GM23338 (cell line): ENCODE measurements around the gene SMYD3. TPM values are rescaled to one million over a fixed set of nuclear protein-coding genes. Genes with fewer than 3 reads are reported as not detected.

Experiments used
- ATAC-seq: fragments of 200-7000 bp; cut with Tn5 transposase; 3 replicates; pipeline ENCODE4 v1.9.1; 2020
- DNase-seq: peaks from one replicate; pipeline ENCODE4 v3.0.0-alpha.2; 2015; ENCODE audit warnings: low spot score
- H2AFZ ChIP-seq: fragments of 200-600 bp; sonication (generic); 2 replicates; pipeline ENCODE4 v1.8.0; 2016; ENCODE audit warnings: antibody characterized with exemption, mild to moderate bottlenecking, moderate library complexity
- H3F3A ChIP-seq: fragments of 200-600 bp; sonication (generic); replicated peaks from 2 replicates; pipeline ENCODE4 v1.8.0; 2017; ENCODE audit warnings: antibody characterized with exemption, mixed run types, low read depth
- H3K27ac ChIP-seq: fragments of 200-600 bp; sonication (generic); 2 replicates; pipeline ENCODE4 v1.6.1; 2016; ENCODE audit warnings: low read depth
- H3K27me3 ChIP-seq: fragments of 200-600 bp; sonication (generic); 2 replicates; pipeline ENCODE4 v1.8.0; 2016; ENCODE audit warnings: mild to moderate bottlenecking, mixed run types, moderate library complexity; ENCODE audit not compliant: insufficient read depth
- H3K36me3 ChIP-seq: fragments of 200-600 bp; sonication (generic); 2 replicates; pipeline ENCODE4 v1.8.0; 2016; ENCODE audit warnings: mild to moderate bottlenecking; ENCODE audit not compliant: insufficient read depth
- H3K4me1 ChIP-seq: fragments of 200-600 bp; sonication (generic); 2 replicates; pipeline ENCODE4 v1.8.0; 2016; ENCODE audit warnings: mild to moderate bottlenecking, moderate library complexity; ENCODE audit not compliant: insufficient read depth
- H3K4me2 ChIP-seq: fragments of 200-600 bp; sonication (generic); 2 replicates; pipeline ENCODE4 v1.7.1; 2017; ENCODE audit warnings: mixed run types
- H3K4me3 ChIP-seq: fragments of 200-600 bp; sonication (generic); 2 replicates; pipeline ENCODE4 v1.6.1; 2016; ENCODE audit warnings: mixed run types
- H3K79me2 ChIP-seq: fragments of 200-600 bp; sonication (generic); replicated peaks from 2 replicates; pipeline ENCODE4 v1.8.0; 2017; ENCODE audit warnings: mild to moderate bottlenecking; ENCODE audit not compliant: insufficient read depth
- H3K9me2 ChIP-seq: fragments of 200-600 bp; sonication (generic); 2 replicates; pipeline ENCODE4 v1.8.0; 2017; ENCODE audit not compliant: insufficient read depth
- H4K20me1 ChIP-seq: fragments of 200-600 bp; sonication (generic); replicated peaks from 2 replicates; pipeline ENCODE4 v1.8.0; 2017; ENCODE audit warnings: mild to moderate bottlenecking; ENCODE audit not compliant: insufficient read depth
- H3K27ac Mint-ChIP-seq: 2 replicates; pipeline ENCODE4 v1.8.0; 2020; ENCODE audit warnings: inconsistent platforms, mild to moderate bottlenecking, moderate library complexity, mixed read lengths
- H3K27me3 Mint-ChIP-seq: 3 replicates; pipeline ENCODE4 v1.8.0; 2022; ENCODE audit warnings: low read depth, mild to moderate bottlenecking, moderate library complexity, mixed read lengths, inconsistent platforms; ENCODE audit not compliant: insufficient read depth, poor library complexity
- H3K36me3 Mint-ChIP-seq: 3 replicates; pipeline ENCODE4 v1.8.0; 2021; ENCODE audit warnings: low read depth, mild to moderate bottlenecking, inconsistent platforms, moderate library complexity, mixed read lengths
- H3K4me1 Mint-ChIP-seq: 3 replicates; pipeline ENCODE4 v1.8.0; 2020; ENCODE audit warnings: mild to moderate bottlenecking, inconsistent platforms, mixed read lengths
- H3K4me3 Mint-ChIP-seq: 3 replicates; pipeline ENCODE4 v1.8.0; 2021; ENCODE audit warnings: moderate library complexity, mild to moderate bottlenecking, inconsistent platforms, mixed read lengths
- H3K9me3 Mint-ChIP-seq: 3 replicates; pipeline ENCODE4 v1.8.0; 2020; ENCODE audit warnings: moderate library complexity, mild to moderate bottlenecking, inconsistent platforms, mixed read lengths
- CREB1 ChIP-seq: fragments of 250-450 bp; sonication (Bioruptor Pico); IDR thresholded peaks from 2 replicates; pipeline ENCODE4 v1.5.0; 2020; ENCODE audit warnings: low read depth, mild to moderate bottlenecking, moderate library complexity
- EZH2phosphoT487 ChIP-seq: fragments of 200-600 bp; sonication (generic); IDR thresholded peaks from one replicate; pipeline ENCODE4 v1.8.1; 2018; ENCODE audit warnings: antibody characterized with exemption; ENCODE audit not compliant: unreplicated experiment
- JUNB ChIP-seq: IDR thresholded peaks from one replicate; pipeline ENCODE4 v1.6.1; 2016; ENCODE audit warnings: antibody characterized with exemption; ENCODE audit not compliant: unreplicated experiment
- NANOG ChIP-seq: IDR thresholded peaks from 2 replicates; pipeline ENCODE4 v1.6.1; 2016; ENCODE audit warnings: antibody characterized with exemption, borderline replicate concordance
- POLR2AphosphoS5 ChIP-seq: IDR thresholded peaks from 2 replicates; pipeline ENCODE4 v1.6.1; 2016; ENCODE audit warnings: antibody characterized with exemption, low read depth
- STAT1 ChIP-seq: IDR thresholded peaks from one replicate; pipeline ENCODE4 v1.6.1; 2016; ENCODE audit warnings: antibody characterized with exemption; ENCODE audit not compliant: unreplicated experiment
- ZNF114 ChIP-seq: fragments of 250-450 bp; sonication (Bioruptor Pico); IDR thresholded peaks from 2 replicates; pipeline ENCODE4 v1.5.0; 2020; ENCODE audit warnings: mild to moderate bottlenecking, moderate library complexity
- ZNF331 ChIP-seq: fragments of 250-450 bp; sonication (Bioruptor Pico); IDR thresholded peaks from 2 replicates; pipeline ENCODE4 v1.5.0; 2020; ENCODE audit warnings: low read depth, mild to moderate bottlenecking, moderate library complexity
- polyA plus RNA-seq: library from polyadenylated mRNA; unstranded; fragments of >200 nt; fragmentation: Nextera tagmentation; extraction: Ambion mirVana; gene quantifications from 2 replicates; pipeline ENCODE4 v1.2.1, GENCODE V29; 2016
- total RNA-seq: library from RNA; depleted of rRNA; stranded (reverse); fragments of >200 nt; shearing (Covaris generic); gene quantifications from 2 replicates; pipeline ENCODE4 v1.2.3, GENCODE V29; 2014
- TF ChIP-seq, protein P1 (sequence below): fragments of 250-450 bp; sonication (Bioruptor Pico); IDR thresholded peaks from 2 replicates; pipeline ENCODE4 v1.5.0; 2020; ENCODE audit warnings: mild to moderate bottlenecking, moderate library complexity
- TF ChIP-seq, protein P2 (sequence below): IDR thresholded peaks from 2 replicates; pipeline ENCODE4 v1.6.1; 2016; ENCODE audit warnings: antibody characterized with exemption
- TF ChIP-seq, protein P3 (sequence below): IDR thresholded peaks from one replicate; pipeline ENCODE4 v1.6.1; 2018; ENCODE audit warnings: antibody characterized with exemption; ENCODE audit not compliant: unreplicated experiment
- TF ChIP-seq, protein P4 (sequence below), 2 experiments: fragments of 200-600 bp in 1 of 2; sonication (generic) in 1 of 2; conservative IDR thresholded peaks; 2 replicates each; pipeline versions ENCODE4 v1.5.1 to v1.6.1; 2016 to 2017; ENCODE audit warnings: antibody characterized with exemption in 2 of 2, low read depth in 2 of 2, mild to moderate bottlenecking in 2 of 2, moderate library complexity in 1 of 2

SMYD3 gene
- total and polyA plus RNA-seq, 2 experiments from 2014 or later: 31.8 to 34.4 TPM

DNA sequence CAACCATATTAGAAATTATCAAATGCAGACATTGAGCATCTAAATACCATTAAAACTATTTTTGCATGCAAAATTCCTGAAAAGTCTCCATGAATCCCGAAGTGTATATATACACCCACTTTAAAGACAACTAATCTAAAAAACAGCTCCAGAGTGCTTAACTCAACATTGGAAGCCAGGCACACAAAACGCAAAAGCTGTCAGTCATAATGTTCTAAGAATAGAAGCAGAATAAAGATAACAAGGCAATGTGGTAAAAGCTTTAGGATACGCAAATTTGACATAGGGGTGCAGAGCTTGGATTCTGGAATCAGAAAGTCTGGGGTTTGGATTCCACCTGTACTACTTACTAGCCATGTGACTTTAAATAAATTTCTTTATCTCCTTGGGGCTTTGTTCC is 62.5 kb downstream of the SMYD3 start (continued):
- TF ChIP-seq, protein P1, sequence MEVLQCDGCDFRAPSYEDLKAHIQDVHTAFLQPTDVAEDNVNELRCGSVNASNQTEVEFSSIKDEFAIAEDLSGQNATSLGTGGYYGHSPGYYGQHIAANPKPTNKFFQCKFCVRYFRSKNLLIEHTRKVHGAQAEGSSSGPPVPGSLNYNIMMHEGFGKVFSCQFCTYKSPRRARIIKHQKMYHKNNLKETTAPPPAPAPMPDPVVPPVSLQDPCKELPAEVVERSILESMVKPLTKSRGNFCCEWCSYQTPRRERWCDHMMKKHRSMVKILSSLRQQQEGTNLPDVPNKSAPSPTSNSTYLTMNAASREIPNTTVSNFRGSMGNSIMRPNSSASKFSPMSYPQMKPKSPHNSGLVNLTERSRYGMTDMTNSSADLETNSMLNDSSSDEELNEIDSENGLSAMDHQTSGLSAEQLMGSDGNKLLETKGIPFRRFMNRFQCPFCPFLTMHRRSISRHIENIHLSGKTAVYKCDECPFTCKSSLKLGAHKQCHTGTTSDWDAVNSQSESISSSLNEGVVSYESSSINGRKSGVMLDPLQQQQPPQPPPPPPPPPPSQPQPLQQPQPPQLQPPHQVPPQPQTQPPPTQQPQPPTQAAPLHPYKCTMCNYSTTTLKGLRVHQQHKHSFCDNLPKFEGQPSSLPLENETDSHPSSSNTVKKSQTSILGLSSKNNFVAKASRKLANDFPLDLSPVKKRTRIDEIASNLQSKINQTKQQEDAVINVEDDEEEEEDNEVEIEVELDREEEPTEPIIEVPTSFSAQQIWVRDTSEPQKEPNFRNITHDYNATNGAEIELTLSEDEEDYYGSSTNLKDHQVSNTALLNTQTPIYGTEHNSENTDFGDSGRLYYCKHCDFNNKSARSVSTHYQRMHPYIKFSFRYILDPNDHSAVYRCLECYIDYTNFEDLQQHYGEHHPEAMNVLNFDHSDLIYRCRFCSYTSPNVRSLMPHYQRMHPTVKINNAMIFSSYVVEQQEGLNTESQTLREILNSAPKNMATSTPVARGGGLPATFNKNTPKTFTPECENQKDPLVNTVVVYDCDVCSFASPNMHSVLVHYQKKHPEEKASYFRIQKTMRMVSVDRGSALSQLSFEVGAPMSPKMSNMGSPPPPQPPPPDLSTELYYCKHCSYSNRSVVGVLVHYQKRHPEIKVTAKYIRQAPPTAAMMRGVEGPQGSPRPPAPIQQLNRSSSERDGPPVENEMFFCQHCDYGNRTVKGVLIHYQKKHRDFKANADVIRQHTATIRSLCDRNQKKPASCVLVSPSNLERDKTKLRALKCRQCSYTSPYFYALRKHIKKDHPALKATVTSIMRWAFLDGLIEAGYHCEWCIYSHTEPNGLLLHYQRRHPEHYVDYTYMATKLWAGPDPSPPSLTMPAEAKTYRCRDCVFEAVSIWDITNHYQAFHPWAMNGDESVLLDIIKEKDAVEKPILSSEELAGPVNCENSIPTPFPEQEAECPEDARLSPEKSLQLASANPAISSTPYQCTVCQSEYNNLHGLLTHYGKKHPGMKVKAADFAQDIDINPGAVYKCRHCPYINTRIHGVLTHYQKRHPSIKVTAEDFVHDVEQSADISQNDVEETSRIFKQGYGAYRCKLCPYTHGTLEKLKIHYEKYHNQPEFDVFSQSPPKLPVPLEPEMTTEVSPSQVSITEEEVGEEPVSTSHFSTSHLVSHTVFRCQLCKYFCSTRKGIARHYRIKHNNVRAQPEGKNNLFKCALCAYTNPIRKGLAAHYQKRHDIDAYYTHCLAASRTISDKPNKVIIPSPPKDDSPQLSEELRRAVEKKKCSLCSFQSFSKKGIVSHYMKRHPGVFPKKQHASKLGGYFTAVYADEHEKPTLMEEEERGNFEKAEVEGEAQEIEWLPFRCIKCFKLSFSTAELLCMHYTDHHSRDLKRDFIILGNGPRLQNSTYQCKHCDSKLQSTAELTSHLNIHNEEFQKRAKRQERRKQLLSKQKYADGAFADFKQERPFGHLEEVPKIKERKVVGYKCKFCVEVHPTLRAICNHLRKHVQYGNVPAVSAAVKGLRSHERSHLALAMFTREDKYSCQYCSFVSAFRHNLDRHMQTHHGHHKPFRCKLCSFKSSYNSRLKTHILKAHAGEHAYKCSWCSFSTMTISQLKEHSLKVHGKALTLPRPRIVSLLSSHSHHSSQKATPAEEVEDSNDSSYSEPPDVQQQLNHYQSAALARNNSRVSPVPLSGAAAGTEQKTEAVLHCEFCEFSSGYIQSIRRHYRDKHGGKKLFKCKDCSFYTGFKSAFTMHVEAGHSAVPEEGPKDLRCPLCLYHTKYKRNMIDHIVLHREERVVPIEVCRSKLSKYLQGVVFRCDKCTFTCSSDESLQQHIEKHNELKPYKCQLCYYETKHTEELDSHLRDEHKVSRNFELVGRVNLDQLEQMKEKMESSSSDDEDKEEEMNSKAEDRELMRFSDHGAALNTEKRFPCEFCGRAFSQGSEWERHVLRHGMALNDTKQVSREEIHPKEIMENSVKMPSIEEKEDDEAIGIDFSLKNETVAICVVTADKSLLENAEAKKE (CRISPR knock-in tag): no peak
- no peak for TF ChIP-seq EZH2phosphoT487
- TF ChIP-seq ZNF114 (CRISPR knock-in tag): no peak
- TF ChIP-seq NANOG: no peak
- no peak for TF ChIP-seq STAT1

DNA sequence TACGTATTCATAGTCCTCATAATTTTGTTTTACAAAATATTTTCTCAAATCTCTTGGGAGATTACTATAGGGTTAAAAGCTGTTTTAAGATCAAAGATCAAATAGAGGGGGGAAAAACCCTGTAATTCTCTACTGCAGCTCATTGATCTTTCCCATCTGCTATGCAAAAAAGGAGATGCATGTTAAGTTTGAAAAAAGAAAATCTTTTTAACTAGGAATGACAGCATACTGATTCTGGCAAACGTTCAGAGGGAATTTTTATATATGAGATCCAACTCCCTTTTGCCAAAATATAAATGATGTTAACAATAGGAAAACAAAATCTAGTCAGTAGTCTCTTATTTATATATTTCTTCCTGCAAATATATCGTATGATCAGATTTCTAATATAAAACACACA is 69.1 kb downstream of the SMYD3 start:
- DNase-seq: no peak
- Histone ChIP-seq H3K4me1 (peaks cover 24% of the 10 kb centered on the region), H4K20me1 (no peaks in the 10 kb centered on the region), H3K79me2 (0 out of 2 replicates have a peak, but pooled peaks cover 3% of the 10 kb centered on the region), H3K27me3 (no peaks in the 10 kb centered on the region), H3F3A (no peaks in the 10 kb centered on the region; the same call in 1 of the 2 replicates), H3K36me3 (no peaks in the 10 kb centered on the region), H2AFZ (no peak overlapping the region), H3K9me2 (no peaks in the 10 kb centered on the region), H3K4me2 (no peak overlapping the region), H3K27ac (no peak overlapping the region), H3K4me3 (no peak overlapping the region)
- H3K4me1 Mint-ChIP-seq: peaks cover 36% of the 10 kb centered on the region
- H3K36me3 Mint-ChIP-seq: peaks cover 6% of the 10 kb centered on the region; the same call in 2 of the 3 replicates
- H3K27me3 Mint-ChIP-seq: peaks cover 2% of the 10 kb centered on the region
- H3K9me3 Mint-ChIP-seq: peaks cover 5% of the 10 kb centered on the region; the same call in 1 of the 3 replicates
- TF ChIP-seq CREB1: no peak
- TF ChIP-seq JUNB: no peak
- TF ChIP-seq, protein P2, sequence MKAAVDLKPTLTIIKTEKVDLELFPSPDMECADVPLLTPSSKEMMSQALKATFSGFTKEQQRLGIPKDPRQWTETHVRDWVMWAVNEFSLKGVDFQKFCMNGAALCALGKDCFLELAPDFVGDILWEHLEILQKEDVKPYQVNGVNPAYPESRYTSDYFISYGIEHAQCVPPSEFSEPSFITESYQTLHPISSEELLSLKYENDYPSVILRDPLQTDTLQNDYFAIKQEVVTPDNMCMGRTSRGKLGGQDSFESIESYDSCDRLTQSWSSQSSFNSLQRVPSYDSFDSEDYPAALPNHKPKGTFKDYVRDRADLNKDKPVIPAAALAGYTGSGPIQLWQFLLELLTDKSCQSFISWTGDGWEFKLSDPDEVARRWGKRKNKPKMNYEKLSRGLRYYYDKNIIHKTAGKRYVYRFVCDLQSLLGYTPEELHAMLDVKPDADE: no peak
- TF ChIP-seq, protein P3, sequence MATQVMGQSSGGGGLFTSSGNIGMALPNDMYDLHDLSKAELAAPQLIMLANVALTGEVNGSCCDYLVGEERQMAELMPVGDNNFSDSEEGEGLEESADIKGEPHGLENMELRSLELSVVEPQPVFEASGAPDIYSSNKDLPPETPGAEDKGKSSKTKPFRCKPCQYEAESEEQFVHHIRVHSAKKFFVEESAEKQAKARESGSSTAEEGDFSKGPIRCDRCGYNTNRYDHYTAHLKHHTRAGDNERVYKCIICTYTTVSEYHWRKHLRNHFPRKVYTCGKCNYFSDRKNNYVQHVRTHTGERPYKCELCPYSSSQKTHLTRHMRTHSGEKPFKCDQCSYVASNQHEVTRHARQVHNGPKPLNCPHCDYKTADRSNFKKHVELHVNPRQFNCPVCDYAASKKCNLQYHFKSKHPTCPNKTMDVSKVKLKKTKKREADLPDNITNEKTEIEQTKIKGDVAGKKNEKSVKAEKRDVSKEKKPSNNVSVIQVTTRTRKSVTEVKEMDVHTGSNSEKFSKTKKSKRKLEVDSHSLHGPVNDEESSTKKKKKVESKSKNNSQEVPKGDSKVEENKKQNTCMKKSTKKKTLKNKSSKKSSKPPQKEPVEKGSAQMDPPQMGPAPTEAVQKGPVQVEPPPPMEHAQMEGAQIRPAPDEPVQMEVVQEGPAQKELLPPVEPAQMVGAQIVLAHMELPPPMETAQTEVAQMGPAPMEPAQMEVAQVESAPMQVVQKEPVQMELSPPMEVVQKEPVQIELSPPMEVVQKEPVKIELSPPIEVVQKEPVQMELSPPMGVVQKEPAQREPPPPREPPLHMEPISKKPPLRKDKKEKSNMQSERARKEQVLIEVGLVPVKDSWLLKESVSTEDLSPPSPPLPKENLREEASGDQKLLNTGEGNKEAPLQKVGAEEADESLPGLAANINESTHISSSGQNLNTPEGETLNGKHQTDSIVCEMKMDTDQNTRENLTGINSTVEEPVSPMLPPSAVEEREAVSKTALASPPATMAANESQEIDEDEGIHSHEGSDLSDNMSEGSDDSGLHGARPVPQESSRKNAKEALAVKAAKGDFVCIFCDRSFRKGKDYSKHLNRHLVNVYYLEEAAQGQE: no peak
- no peak for TF ChIP-seq ZNF331 (CRISPR knock-in tag)
- no peak for TF ChIP-seq ZNF114 (CRISPR knock-in tag)
- TF ChIP-seq, protein P4, sequence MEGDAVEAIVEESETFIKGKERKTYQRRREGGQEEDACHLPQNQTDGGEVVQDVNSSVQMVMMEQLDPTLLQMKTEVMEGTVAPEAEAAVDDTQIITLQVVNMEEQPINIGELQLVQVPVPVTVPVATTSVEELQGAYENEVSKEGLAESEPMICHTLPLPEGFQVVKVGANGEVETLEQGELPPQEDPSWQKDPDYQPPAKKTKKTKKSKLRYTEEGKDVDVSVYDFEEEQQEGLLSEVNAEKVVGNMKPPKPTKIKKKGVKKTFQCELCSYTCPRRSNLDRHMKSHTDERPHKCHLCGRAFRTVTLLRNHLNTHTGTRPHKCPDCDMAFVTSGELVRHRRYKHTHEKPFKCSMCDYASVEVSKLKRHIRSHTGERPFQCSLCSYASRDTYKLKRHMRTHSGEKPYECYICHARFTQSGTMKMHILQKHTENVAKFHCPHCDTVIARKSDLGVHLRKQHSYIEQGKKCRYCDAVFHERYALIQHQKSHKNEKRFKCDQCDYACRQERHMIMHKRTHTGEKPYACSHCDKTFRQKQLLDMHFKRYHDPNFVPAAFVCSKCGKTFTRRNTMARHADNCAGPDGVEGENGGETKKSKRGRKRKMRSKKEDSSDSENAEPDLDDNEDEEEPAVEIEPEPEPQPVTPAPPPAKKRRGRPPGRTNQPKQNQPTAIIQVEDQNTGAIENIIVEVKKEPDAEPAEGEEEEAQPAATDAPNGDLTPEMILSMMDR (conservative IDR thresholded peaks at IDR 0.05; ENCODE audit: low read depth in 2 of 2): no peak
- no peak for TF ChIP-seq STAT1
- TF ChIP-seq POLR2AphosphoS5: no peak
- no peak for TF ChIP-seq NANOG
- no peak overlapping the region for H3K4me3 Mint-ChIP-seq
- H3K27ac Mint-ChIP-seq: no peak overlapping the region
- ATAC-seq: no peak
